ENCODE measurements around the gene EFNB2.

EFNB2 gene

GRCh38 chr13:106540613-106541012 is 5.2 kb upstream of the EFNB2 start:
- Histone ChIP-seq H3F3A (ENCODE audit: control insufficient read depth, insufficient read depth) (peaks cover 49% of the 10 kb centered on the region), H3K9me3 (ENCODE audit: control insufficient read depth, insufficient read depth, low read length) (no peaks in the 10 kb centered on the region), H3K27me3 (ENCODE audit: control insufficient read depth, low read length) (no peaks in the 10 kb centered on the region), H3K9me2 (replicated peaks; ENCODE audit: control insufficient read depth, low read length) (no peaks in the 10 kb centered on the region), H4K20me1 (ENCODE audit: control insufficient read depth, insufficient read depth, low read depth, low read length) (peaks cover 3% of the 10 kb centered on the region; the same call in 1 of the 2 replicates), H3K27ac (ENCODE audit: low read depth, low read length) (no peak overlapping the region), H3K36me3 (ENCODE audit: control insufficient read depth, low read length) (peaks cover 52% of the 10 kb centered on the region), H3K4me3 (ENCODE audit: low read length) (no peak overlapping the region), H3K79me2 (ENCODE audit: control insufficient read depth, low read length) (peaks cover 14% of the 10 kb centered on the region), H3K4me2 (ENCODE audit: low read length) (no peak overlapping the region), H3K4me1 (ENCODE audit: control insufficient read depth, low read length) (peaks cover 31% of the 10 kb centered on the region)
- TF ChIP-seq CTCF (IDR thresholded peaks at IDR 0.05; ENCODE audit: low read depth, low read length, poor library complexity, severe bottlenecking) (no peak), EZH2phosphoT487 (IDR thresholded peaks at IDR 0.05; ENCODE audit: borderline replicate concordance, low read length) (no peak)

GRCh38 chr13:106537521-106537920 is 2.1 kb upstream of the EFNB2 start:
- H3K9me2 ChIP-seq (replicated peaks; ENCODE audit: control insufficient read depth, low read length): no peaks in the 10 kb centered on the region
- H3K27me3 ChIP-seq (ENCODE audit: control insufficient read depth, low read length): peaks cover 16% of the 10 kb centered on the region
- H3K36me3 ChIP-seq (ENCODE audit: control insufficient read depth, low read length): peaks cover 22% of the 10 kb centered on the region
- TF ChIP-seq EZH2phosphoT487 (IDR thresholded peaks at IDR 0.05; ENCODE audit: borderline replicate concordance, low read length) (no peak), CTCF (IDR thresholded peaks at IDR 0.05; ENCODE audit: low read depth, low read length, poor library complexity, severe bottlenecking) (no peak)
- H3K4me1 ChIP-seq (ENCODE audit: control insufficient read depth, low read length): peaks cover 50% of the 10 kb centered on the region
- 0 out of 2 replicates have a peak overlapping the region, but pooled peaks have one; percentile 7 for H3K4me3 ChIP-seq (ENCODE audit: low read length)
- peak overlapping the region; percentile 48 for H3K4me2 ChIP-seq (ENCODE audit: low read length)
- H4K20me1 ChIP-seq (ENCODE audit: control insufficient read depth, insufficient read depth, low read depth, low read length): peaks cover 3% of the 10 kb centered on the region
- H3K27ac ChIP-seq (ENCODE audit: low read depth, low read length): no peak overlapping the region
- H3F3A ChIP-seq (ENCODE audit: control insufficient read depth, insufficient read depth): peaks cover 48% of the 10 kb centered on the region
- no peaks in the 10 kb centered on the region for H3K9me3 ChIP-seq (ENCODE audit: control insufficient read depth, insufficient read depth, low read length)
- H3K79me2 ChIP-seq (ENCODE audit: control insufficient read depth, low read length): peaks cover 3% of the 10 kb centered on the region; the same call in 1 of the 2 replicates

- peaks cover 20% of the 10 kb centered on the region for H3K27me3 ChIP-seq (ENCODE audit: control insufficient read depth, low read length)
- TF ChIP-seq EZH2phosphoT487 (IDR thresholded peaks at IDR 0.05; ENCODE audit: borderline replicate concordance, low read length) (no peak), CTCF (IDR thresholded peaks at IDR 0.05; ENCODE audit: low read depth, low read length, poor library complexity, severe bottlenecking) (peak; percentile 96)
- no peaks in the 10 kb centered on the region for H3K9me3 ChIP-seq (ENCODE audit: control insufficient read depth, insufficient read depth, low read length)
- H3K4me2 ChIP-seq (ENCODE audit: low read length): peak overlapping the region; percentile 99
- H4K20me1 ChIP-seq (ENCODE audit: control insufficient read depth, insufficient read depth, low read depth, low read length): peaks cover 3% of the 10 kb centered on the region
- peak overlapping the region; percentile 50 for H3K27ac ChIP-seq (ENCODE audit: low read depth, low read length)
- H3K36me3 ChIP-seq (ENCODE audit: control insufficient read depth, low read length): peaks cover 11% of the 10 kb centered on the region
- H3F3A ChIP-seq (ENCODE audit: control insufficient read depth, insufficient read depth): peaks cover 43% of the 10 kb centered on the region
- H3K4me3 ChIP-seq (ENCODE audit: low read length): peak overlapping the region; percentile 85
- peaks cover 51% of the 10 kb centered on the region for H3K4me1 ChIP-seq (ENCODE audit: control insufficient read depth, low read length)
- H3K79me2 ChIP-seq (ENCODE audit: control insufficient read depth, low read length): peaks cover 4% of the 10 kb centered on the region; the same call in 1 of the 2 replicates
- H3K9me2 ChIP-seq (replicated peaks; ENCODE audit: control insufficient read depth, low read length): no peaks in the 10 kb centered on the region
These were observed 977 bp upstream of the EFNB2 start for GRCh38 chr13:106536244-106537034.
